NT2/D1 (cell line): ENCODE data around the gene AQP7.
"Not testable (repeated sequence)": the region's sequence is repeated elsewhere in the genome, so short reads cannot be mapped to it uniquely, and the experiment has no call there.

Experiments used
- SUZ12 ChIP-seq: IDR thresholded peaks from 2 replicates; pipeline ENCODE4 v1.6.1; 2011; ENCODE audit not compliant: insufficient read length, insufficient read depth; ENCODE audit errors: extremely low read depth
- YY1 ChIP-seq: IDR thresholded peaks from 2 replicates; pipeline ENCODE4 v1.6.1; 2011; ENCODE audit not compliant: insufficient read length, insufficient read depth
- ZNF274 ChIP-seq: IDR thresholded peaks from 2 replicates; pipeline ENCODE4 v1.6.1; 2011; ENCODE audit warnings: mild to moderate bottlenecking, low read depth, low read length

DNA sequence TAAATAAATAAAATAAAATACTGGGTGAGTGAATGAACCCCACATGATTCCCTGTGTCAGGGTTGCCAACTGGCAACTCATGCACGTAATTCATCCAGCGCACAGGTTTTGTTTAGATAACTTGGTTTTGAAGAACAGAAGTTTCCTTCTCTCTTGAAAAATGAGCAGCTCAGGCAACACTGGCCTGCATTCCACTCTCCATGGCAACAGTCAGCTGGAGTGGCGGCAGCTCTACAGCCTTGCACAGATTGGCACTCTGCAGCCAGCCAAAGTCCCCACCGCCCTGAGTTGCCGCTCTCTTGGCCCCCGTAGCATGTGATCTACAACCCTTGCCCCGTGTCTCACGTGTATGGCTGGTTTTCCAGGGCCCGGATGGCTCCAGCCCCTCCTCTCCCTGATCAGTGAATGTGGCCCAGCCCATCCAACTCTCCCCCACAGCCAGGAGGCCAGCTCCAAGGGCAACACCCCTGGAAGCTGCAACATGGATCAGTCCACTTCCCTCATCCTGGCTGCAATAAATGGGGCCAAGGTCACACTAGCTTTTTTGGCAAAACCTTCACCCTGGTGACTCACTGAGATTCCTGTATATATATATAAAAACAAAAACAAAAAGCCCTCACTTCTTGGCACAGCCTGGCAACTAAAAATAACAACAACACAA, 11.1 kb downstream of the AQP7 start:
- TF ChIP-seq ZNF274, SUZ12, YY1: not testable (repeated sequence)
